Measurements from ENCODE around the gene R3HCC1L.
"Not testable (repeated sequence)": the region's sequence is repeated elsewhere in the genome, so short reads cannot be mapped to it uniquely, and the experiment has no call there.

R3HCC1L gene

DNA sequence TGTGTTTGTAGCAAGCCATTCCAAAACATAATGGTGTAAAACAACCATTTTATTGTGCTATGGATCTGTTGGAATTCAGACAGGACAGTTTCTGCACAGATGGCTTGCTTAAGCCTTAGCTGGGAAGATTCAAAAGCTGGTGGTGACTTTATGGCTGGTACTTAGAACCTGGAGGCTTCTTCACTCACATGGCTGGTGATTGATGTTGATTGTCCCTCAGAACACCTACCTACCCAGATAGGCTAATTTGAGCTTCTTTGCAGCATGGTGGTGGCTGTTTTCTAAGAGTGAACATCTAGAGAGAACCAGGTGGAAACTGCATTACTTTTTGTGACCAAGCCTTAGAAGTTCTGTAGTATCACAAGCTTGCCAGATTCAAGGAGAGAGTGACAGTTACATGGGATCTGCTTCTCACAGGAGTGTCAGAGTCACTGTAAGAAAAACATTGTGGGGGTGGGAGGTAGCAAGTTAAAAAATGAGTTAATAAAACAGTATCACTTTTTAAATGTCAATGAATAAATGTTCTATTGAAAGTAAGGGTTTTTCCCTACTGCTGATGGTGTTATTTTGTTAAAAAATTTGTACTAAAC lies 7.1 kb downstream of the R3HCC1L start:
- no peak overlapping the region for H3K4me3 ChIP-seq (replicated peaks in 1 of 2; ENCODE audit: low read depth in 2 of 2, low read length in 2 of 2)
- TF ChIP-seq, protein P1, sequence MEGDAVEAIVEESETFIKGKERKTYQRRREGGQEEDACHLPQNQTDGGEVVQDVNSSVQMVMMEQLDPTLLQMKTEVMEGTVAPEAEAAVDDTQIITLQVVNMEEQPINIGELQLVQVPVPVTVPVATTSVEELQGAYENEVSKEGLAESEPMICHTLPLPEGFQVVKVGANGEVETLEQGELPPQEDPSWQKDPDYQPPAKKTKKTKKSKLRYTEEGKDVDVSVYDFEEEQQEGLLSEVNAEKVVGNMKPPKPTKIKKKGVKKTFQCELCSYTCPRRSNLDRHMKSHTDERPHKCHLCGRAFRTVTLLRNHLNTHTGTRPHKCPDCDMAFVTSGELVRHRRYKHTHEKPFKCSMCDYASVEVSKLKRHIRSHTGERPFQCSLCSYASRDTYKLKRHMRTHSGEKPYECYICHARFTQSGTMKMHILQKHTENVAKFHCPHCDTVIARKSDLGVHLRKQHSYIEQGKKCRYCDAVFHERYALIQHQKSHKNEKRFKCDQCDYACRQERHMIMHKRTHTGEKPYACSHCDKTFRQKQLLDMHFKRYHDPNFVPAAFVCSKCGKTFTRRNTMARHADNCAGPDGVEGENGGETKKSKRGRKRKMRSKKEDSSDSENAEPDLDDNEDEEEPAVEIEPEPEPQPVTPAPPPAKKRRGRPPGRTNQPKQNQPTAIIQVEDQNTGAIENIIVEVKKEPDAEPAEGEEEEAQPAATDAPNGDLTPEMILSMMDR (IDR thresholded peaks at IDR 0.05; ENCODE audit: low read depth, low read length): no peak
- DNase-seq (ENCODE audit: low read depth in 2 of 2): no peak

DNA sequence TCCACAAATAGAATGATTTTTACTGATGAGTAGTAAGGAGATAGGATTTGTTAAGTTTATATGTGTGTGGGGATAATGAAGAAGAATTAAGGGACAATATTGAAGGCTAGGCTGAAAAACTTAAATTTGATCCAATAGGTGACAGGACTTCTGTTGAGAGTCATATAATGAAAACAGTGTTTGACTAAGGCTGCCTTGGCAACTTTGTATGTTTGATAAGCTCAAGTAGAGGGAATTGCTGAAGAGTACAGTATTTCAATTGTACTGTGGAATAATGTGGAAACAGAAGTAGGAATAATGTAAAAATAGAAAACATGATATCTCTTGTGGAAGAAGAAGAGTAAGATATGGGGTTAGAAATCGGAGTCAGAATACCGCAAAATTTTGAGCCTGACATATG lies 10.5 kb downstream of the R3HCC1L start:
- TF ChIP-seq, protein P1 (IDR thresholded peaks at IDR 0.05; ENCODE audit: low read depth, low read length): no peak

DNA sequence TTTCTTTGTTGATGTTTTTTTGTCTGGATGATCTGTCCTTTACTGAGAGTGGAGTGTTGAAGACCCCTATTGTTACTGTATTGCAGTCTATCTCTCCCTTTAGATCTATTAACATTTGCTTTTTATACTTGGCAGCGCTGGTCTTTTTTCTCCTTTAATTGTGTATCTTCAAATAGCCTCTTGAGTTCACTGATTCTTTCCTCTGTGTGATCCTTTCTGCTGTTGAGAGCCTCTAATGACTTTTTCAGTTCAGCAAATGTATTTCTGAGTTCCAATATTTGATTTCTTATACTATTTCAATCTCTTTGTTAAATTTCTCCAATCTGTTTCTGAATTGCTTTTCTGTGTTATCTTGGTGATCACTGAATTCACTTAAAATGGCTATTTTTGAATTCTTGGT lies 15.4 kb downstream of the R3HCC1L start:
- no peak overlapping the region for H3K4me3 ChIP-seq (replicated peaks in 1 of 2; ENCODE audit: low read depth in 2 of 2, low read length in 2 of 2)
- no peak for DNase-seq (ENCODE audit: low read depth in 2 of 2)
- TF ChIP-seq, protein P1 (IDR thresholded peaks at IDR 0.05; ENCODE audit: low read depth, low read length): no peak

More for the DNA sequence above, 10.5 kb downstream of the R3HCC1L start:
- DNase-seq (ENCODE audit: low read depth in 2 of 2): peak in 1 of 2 donors; percentile 9
- no peak overlapping the region for H3K4me3 ChIP-seq (replicated peaks in 1 of 2; ENCODE audit: low read depth in 2 of 2, low read length in 2 of 2)

DNA sequence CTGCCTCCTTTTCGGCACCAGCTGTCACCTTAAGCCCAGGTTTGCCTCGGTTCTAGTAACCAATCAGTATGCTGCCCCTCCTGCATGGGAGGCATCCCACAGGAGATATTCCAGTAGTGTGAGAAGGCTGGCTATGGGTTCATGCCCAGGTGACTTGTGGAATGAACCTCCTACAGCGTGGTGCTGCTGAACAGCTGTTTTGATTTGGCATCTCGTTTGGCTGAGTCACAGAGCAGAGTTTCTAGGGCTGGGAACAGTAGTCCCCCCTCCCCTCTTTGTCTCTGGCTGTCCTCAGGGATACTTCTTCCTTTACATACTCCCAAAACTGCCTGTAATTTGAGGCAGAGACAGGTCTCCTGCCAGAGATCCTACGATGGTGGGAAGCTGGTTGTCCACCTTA lies 16.1 kb downstream of the R3HCC1L start:
- peak; percentile 17 to 70 for DNase-seq (ENCODE audit: low read depth in 2 of 2)
- no peak overlapping the region for H3K4me3 ChIP-seq (replicated peaks in 1 of 2; ENCODE audit: low read depth in 2 of 2, low read length in 2 of 2)
- TF ChIP-seq, protein P1 (IDR thresholded peaks at IDR 0.05; ENCODE audit: low read depth, low read length): no peak

DNA sequence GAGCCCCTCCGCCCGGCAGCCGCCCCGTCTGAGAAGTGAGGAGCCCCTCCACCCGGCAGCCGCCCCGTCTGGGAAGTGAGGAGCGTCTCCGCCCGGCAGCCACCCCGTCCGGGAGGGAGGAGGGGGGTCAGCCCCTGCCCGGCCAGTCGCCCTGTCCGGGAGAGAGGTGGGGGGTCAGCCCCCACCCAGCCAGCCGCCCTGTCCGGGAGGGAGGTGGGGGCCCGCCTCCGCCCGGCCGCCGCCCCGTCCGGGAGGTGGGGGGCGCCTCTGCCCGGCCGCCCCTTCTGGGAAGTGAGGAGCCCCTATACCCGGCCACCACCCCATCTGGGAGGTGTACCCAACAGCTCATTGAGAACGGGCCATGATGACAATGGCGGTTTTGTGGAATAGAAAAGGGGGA lies 18.3 kb downstream of the R3HCC1L start:
- not testable (repeated sequence) for H3K4me3 ChIP-seq (replicated peaks in 1 of 2; ENCODE audit: low read depth in 2 of 2, low read length in 2 of 2); DNase-seq (ENCODE audit: low read depth in 2 of 2)

DNA sequence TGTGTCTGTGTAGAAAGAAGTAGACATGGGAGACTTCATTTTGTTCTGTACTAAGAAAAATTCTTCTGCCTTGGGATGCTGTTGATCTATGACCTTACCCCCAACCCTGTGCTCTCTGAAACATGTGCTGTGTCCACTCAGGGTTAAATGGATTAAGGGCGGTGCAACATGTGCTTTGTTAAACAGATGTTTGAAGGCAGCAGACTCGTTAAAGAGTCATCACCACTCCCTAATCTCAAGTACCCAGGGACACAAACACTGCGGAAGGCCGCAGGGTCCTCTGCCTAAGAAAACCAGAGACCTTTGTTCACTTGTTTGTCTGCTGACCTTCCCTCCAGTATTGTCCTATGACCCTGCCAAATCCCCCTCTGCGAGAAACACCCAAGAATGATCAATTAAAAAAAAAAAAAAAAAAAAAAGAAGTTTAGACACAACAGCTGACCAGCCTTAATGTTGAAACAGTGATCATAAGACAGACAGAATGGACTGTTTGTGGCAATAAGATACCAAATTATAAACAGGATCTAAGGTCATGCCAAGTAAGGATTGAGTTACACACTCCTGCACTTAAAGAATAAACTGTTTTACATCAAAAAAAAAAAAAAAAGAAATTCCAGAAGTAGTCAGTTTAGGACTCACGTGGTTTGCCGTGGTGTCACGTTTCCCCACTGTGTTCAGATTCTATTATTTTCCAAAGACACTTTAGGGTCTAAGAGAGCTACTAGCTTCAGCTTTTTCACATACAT lies 18.9 kb downstream of the R3HCC1L start:
- not testable (repeated sequence) for H3K4me3 ChIP-seq (replicated peaks in 1 of 2; ENCODE audit: low read depth in 2 of 2, low read length in 2 of 2)
- DNase-seq (ENCODE audit: low read depth in 2 of 2): peak in 1 of 2 donors; percentile 12

DNA sequence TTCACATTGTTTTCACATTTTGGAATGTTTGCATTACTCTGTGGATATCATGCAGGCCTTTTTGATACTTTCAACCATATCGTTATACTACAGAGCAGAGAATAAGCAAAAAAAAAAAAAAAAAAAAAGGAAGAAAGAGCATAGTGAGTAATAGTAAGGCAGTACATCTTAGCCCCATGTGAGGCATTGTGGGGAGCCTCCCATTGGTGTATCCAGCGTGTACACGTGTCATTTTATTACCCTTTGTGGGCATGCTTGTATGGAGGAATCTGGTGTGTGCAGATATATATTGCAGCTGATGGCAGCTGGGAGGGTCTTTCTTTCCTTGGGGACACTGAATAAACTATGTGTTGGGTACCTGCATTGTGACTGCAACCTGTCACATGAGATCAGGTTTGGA lies 19.6 kb downstream of the R3HCC1L start:
- no peak for DNase-seq (ENCODE audit: low read depth in 2 of 2)

More for the DNA sequence above, 19.6 kb downstream of the R3HCC1L start:
- no peak overlapping the region for H3K4me3 ChIP-seq (replicated peaks in 1 of 2; ENCODE audit: low read depth in 2 of 2, low read length in 2 of 2)
- TF ChIP-seq, protein P1 (IDR thresholded peaks at IDR 0.05; ENCODE audit: low read depth, low read length): no peak

All from cardiac fibroblast (primary cell).